Fibroblast of mammary gland (primary cell): ENCODE measurements around the gene ETNK2.

ENCODE experiments used
- DNase-seq: peaks from one replicate; pipeline ENCODE4 v3.0.0-alpha.2; 2010; ENCODE audit warnings: low read depth
- H3K4me3 ChIP-seq: 2 replicates; pipeline ENCODE4 v1.5.1; 2011; ENCODE audit warnings: low read depth, mild to moderate bottlenecking, low read length, moderate library complexity; ENCODE audit not compliant: control insufficient read depth
- CTCF ChIP-seq: conservative IDR thresholded peaks from 2 replicates; pipeline ENCODE4 v1.5.1; 2011; ENCODE audit warnings: low read depth, low read length, inconsistent platforms; ENCODE audit not compliant: control insufficient read depth, insufficient read depth

The ETNK2 gene

DNA sequence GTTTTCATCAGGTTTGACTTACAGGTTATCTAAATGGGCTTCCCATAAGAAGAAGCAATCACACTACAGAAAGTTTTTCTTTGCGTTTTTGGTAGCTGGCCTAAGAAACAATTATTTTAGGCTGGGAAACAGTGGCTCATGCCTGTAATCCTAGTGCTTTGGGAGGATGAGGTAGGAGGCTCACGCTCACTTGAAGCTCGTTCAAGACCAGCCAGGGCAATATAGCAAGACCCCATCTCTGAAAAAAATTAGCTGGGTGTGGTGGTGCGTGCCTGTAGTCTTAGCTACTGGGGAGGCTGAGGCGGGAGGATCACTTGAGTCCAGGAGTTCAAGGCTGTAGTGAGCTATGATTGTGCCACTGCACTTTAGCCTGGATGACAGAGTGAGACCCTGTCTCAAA, 15.9 kb upstream of the ETNK2 start:
- no peak for DNase-seq
- TF ChIP-seq CTCF = no peak
- H3K4me3 ChIP-seq = no peak overlapping the region

DNA sequence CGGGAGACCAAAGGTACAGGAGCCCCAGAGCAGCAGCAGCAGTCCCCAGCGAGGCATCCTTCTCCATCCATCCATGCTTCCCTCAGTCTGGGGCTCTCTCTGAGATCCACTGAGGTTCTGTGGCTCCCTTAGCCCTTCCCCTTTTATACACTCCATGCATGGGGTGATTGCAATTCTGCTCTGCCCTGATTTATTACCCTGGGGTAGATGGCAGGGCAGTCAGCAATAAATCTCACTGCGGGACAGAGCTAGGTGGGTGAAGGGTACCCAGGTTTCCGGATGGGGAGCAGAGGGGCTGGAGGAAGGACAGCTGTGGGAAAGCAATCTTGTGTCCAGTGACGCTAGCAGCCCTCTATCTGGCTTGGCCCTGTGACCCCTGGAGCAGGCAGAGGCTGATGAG, 14.4 kb upstream of the ETNK2 start, which contains the start of gene REN:
Gene REN, minus strand, starts transcription at position 119 of the 400 bp plus-strand sequence. Its CDS starts 44 bp downstream, at position 75.
- no peak for TF ChIP-seq CTCF
- H3K4me3 ChIP-seq = no peak within 1 kb of the TSS
- no peak for DNase-seq

- DNase-seq = peak; percentile 54
- no peak overlapping the region for H3K4me3 ChIP-seq
- TF ChIP-seq CTCF = peak; percentile 94
These were observed 10.7 kb upstream of the ETNK2 start for GRCh38 chr1:204162494-204163074.

- TF ChIP-seq CTCF = no peak
- H3K4me3 ChIP-seq = no peak overlapping the region
These were observed 10.0 kb upstream of the ETNK2 start for GRCh38 chr1:204161609-204162493.

DNA sequence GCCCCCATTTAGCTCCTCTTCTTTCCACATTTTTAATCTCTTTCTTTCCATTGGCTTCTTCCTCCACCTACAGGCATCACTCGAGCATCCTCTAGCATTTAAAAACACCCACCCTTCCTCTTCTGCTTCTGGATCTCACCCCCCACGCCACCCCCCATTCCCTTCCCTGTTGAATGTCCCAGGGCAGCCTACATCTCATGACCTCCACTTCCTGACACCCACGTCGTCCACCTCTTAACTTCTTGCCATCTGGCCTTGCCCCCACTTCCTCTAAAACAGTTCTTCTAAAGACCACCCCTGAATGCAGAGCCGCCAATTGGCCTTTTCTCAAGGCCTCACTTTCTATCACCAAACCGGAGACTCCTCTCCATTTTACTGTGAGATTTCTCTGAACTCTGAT, 6.1 kb upstream of the ETNK2 start:
- no peak overlapping the region for H3K4me3 ChIP-seq
- no peak for TF ChIP-seq CTCF
- no peak for DNase-seq

More at GRCh38 chr1:204161609-204162493, 10.0 kb upstream of the ETNK2 start:
- no peak for DNase-seq

DNA sequence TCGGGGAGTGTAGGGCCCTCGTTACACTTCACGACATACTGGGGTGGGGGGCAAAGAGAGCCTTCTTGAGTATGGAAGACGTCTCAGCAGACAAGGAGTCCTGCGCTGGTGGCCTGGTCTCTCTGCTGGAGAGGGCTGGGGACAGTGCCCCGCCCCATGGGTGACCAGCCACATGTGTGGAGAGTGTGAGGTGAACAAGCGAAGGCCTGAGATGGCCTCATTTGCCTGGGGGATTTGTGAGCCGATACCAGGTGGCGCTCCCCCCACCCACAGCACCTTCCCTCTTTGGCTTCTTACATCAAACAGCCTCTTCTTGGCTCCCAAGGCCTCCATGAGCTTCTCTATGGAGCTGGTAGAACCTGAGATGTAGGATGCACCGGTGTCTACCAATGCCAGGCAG, 4.0 kb upstream of the ETNK2 start:
- no peak overlapping the region for H3K4me3 ChIP-seq
- DNase-seq = no peak
- TF ChIP-seq CTCF = no peak
